Lower leg skin (tissue), 4 donors: ENCODE data around the gene PCDHGA10. TPM values are rescaled to one million over a fixed set of nuclear protein-coding genes. Genes with fewer than 3 reads are reported as not detected.

ENCODE experiments used
- DNase-seq, 2 donors: peaks; one replicate each; pipeline ENCODE4 v3.0.0-alpha.2; 2019; ENCODE audit warnings: low spot score in 2 of 2
- H3K4me3 ChIP-seq: fragments of 200-600 bp; sonication (generic); 2 replicates; pipeline ENCODE4 v1.5.1; 2017; ENCODE audit warnings: mild to moderate bottlenecking, low read depth; ENCODE audit not compliant: poor library complexity, severe bottlenecking
- POLR2A ChIP-seq, 2 donors: fragments of 450-650 bp; IDR thresholded peaks; one replicate each; pipeline ENCODE4 v1.6.1; 2016 to 2017; ENCODE audit warnings: antibody characterized with exemption in 2 of 2, mild to moderate bottlenecking in 1 of 2, moderate library complexity in 1 of 2
- WGBS, 2 donors: methylation state at CpG; one replicate each; pipeline ENCODE4 v1.1.5; 2018; 5-methylcytosine and 5-hydroxymethylcytosine counted together
- intact Hi-C: fragments of 100-400 bp; cut with DNase I; formaldehyde crosslinking; loops from one replicate; pipeline ENCODE4 v1.15.0; 2023; ENCODE audit warnings: low total_unique reads
- total RNA-seq, 4 donors: library from RNA; depleted of rRNA; stranded (reverse); fragments of >200 nt; gene quantifications; one replicate each; pipeline ENCODE4 v1.1.0, GENCODE V29; 2016
- TF ChIP-seq, protein P1 (sequence below), 3 donors: fragments of 450-650 bp; IDR thresholded peaks; one replicate each; pipeline ENCODE4 v1.5.1; 2016; ENCODE audit warnings: antibody characterized with exemption in 3 of 3, mild to moderate bottlenecking in 3 of 3, moderate library complexity in 2 of 3

Gene PCDHGA10
- total RNA-seq, 4 donors from 2014 or later, result 6.8 to 11.7 (median 8.3) TPM

DNA sequence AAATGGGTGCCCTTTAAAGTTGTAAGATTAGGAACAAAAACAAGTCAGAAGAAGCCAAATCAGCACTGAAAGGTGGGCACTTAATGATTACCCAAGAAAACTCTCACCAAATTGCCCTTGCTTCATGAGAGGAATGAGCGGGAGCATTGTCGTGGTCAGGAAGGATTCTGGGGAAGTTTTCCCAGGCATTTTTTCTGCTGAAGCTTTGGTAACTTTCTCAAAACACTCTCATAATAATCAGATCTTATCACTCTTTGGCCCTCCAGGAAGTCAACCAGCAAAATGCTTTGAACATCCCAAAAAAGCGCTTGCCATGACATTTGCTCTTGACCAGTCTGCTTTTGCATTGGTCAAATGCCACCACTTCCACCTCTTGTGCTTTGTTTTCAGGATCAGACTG lies 52.6 kb downstream of the PCDHGA10 start:
- WGBS, 2 donors, result 97% methylated on average over 3 of the region's 3 CpGs
- TF ChIP-seq, protein P1, sequence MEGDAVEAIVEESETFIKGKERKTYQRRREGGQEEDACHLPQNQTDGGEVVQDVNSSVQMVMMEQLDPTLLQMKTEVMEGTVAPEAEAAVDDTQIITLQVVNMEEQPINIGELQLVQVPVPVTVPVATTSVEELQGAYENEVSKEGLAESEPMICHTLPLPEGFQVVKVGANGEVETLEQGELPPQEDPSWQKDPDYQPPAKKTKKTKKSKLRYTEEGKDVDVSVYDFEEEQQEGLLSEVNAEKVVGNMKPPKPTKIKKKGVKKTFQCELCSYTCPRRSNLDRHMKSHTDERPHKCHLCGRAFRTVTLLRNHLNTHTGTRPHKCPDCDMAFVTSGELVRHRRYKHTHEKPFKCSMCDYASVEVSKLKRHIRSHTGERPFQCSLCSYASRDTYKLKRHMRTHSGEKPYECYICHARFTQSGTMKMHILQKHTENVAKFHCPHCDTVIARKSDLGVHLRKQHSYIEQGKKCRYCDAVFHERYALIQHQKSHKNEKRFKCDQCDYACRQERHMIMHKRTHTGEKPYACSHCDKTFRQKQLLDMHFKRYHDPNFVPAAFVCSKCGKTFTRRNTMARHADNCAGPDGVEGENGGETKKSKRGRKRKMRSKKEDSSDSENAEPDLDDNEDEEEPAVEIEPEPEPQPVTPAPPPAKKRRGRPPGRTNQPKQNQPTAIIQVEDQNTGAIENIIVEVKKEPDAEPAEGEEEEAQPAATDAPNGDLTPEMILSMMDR (IDR thresholded peaks at IDR 0.05), result no peak
- TF ChIP-seq POLR2A (IDR thresholded peaks at IDR 0.05), result no peak
- no peak overlapping the region for H3K4me3 ChIP-seq
- no peak for DNase-seq
- intact Hi-C loops, result no loop called here

Other genes starting within 250 kb of the PCDHGA10 start
- gene PCDHB7, start 240.3 kb upstream of the PCDHGA10 start, total RNA-seq, result 1 to 10 TPM in 1 of 4 donors, under 1 TPM in 3; 0.49 to 1.1 (median 0.58) TPM
- 1 to 10 TPM in 2 of 4 donors, under 1 TPM in 2; 0.10 to 1.2 (median 0.76) TPM for gene PCDHB8, start 235.2 kb upstream of the PCDHGA10 start, total RNA-seq
- 1 to 10 TPM in 3 of 4 donors, under 1 TPM in 1; 0.55 to 3.2 (median 1.9) TPM for gene PCDHB16, start 230.6 kb upstream of the PCDHGA10 start, total RNA-seq
- gene PCDHB9, start 225.8 kb upstream of the PCDHGA10 start, total RNA-seq, result 1 to 10 TPM in 2 of 4 donors, under 1 TPM in 2; 0.38 to 2.2 (median 1.2) TPM
- 1 to 10 TPM in 2 of 4 donors, under 1 TPM in 2; 0.19 to 1.5 (median 0.76) TPM for gene PCDHB10, start 220.6 kb upstream of the PCDHGA10 start, total RNA-seq
- gene PCDHB11, start 213.4 kb upstream of the PCDHGA10 start, total RNA-seq, result 1 to 10 TPM in 3 of 4 donors, under 1 TPM in 1; 0.63 to 1.7 (median 1.4) TPM
- 1 to 10 TPM in 2 of 4 donors, under 1 TPM in 1, not detected in 1; 0.49 to 3.2 (median 2.3) TPM for gene PCDHB12, start 204.3 kb upstream of the PCDHGA10 start, total RNA-seq
- gene PCDHB13, start 199.1 kb upstream of the PCDHGA10 start, total RNA-seq, result 1 to 10 TPM; 3.3 to 9.0 (median 5.0) TPM
- gene PCDHB14, start 189.6 kb upstream of the PCDHGA10 start, total RNA-seq, result 1 to 10 TPM; 5.4 to 7.5 (median 6.2) TPM
- gene PCDHB15, start 167.6 kb upstream of the PCDHGA10 start, total RNA-seq, result 1 to 10 TPM in 3 of 4 donors, under 1 TPM in 1; 0.46 to 2.0 (median 1.4) TPM
- 1 to 10 TPM in 1 of 4 donors, under 1 TPM in 2, not detected in 1; 0.66 to 5.0 (median 0.67) TPM for gene SLC25A2, start 108.9 kb upstream of the PCDHGA10 start, total RNA-seq
- gene TAF7, start 92.2 kb upstream of the PCDHGA10 start, total RNA-seq, result 10 to 100 TPM; 46.9 to 76.0 (median 64.9) TPM
- under 1 TPM in 3 of 4 donors, not detected in 1; 0.52 to 0.54 (median 0.53) TPM for gene PCDHGA1, start 82.5 kb upstream of the PCDHGA10 start, total RNA-seq
- gene PCDHGA2, start 74.2 kb upstream of the PCDHGA10 start, total RNA-seq, result 1 to 10 TPM; 1.4 to 5.3 (median 1.9) TPM
- gene PCDHGA3, start 69.2 kb upstream of the PCDHGA10 start, total RNA-seq, result 1 to 10 TPM; 1.0 to 3.5 (median 2.9) TPM
- 1 to 10 TPM in 3 of 4 donors, under 1 TPM in 1; 0.30 to 1.3 (median 1.1) TPM for gene PCDHGB1, start 62.9 kb upstream of the PCDHGA10 start, total RNA-seq
- gene PCDHGA4, start 58.0 kb upstream of the PCDHGA10 start, total RNA-seq, result 1 to 10 TPM in 3 of 4 donors, under 1 TPM in 1; 0.25 to 4.3 (median 2.4) TPM
- gene PCDHGB2, start 53.0 kb upstream of the PCDHGA10 start, total RNA-seq, result 1 to 10 TPM; 2.1 to 4.0 (median 2.6) TPM
- gene PCDHGA5, start 48.8 kb upstream of the PCDHGA10 start, total RNA-seq, result 1 to 10 TPM in 3 of 4 donors, under 1 TPM in 1; 0.51 to 3.4 (median 1.6) TPM
- 1 to 10 TPM; 3.0 to 7.9 (median 4.8) TPM for gene PCDHGB3, start 42.7 kb upstream of the PCDHGA10 start, total RNA-seq
- gene PCDHGA6, start 39.1 kb upstream of the PCDHGA10 start, total RNA-seq, result 1 to 10 TPM; 2.5 to 3.7 (median 3.6) TPM
- gene PCDHGA7, start 30.2 kb upstream of the PCDHGA10 start, total RNA-seq, result 1 to 10 TPM; 2.2 to 2.5 (median 2.5) TPM
- gene PCDHGB4, start 25.3 kb upstream of the PCDHGA10 start, total RNA-seq, result 1 to 10 TPM; 5.2 to 8.9 (median 8.4) TPM
- gene PCDHGA8, start 20.4 kb upstream of the PCDHGA10 start, total RNA-seq, result 1 to 10 TPM in 3 of 4 donors, under 1 TPM in 1; 0.97 to 2.2 (median 1.6) TPM
- 10 to 100 TPM; 12.3 to 17.6 (median 14.6) TPM for gene PCDHGB5, start 15.0 kb upstream of the PCDHGA10 start, total RNA-seq
- gene PCDHGA9, start 10.2 kb upstream of the PCDHGA10 start, total RNA-seq, result 1 to 10 TPM; 5.6 to 8.2 (median 6.3) TPM
- gene PCDHGB6, start 5.0 kb upstream of the PCDHGA10 start, total RNA-seq, result 1 to 10 TPM; 4.4 to 7.4 (median 6.6) TPM
- gene PCDHGB7, start 4.7 kb downstream of the PCDHGA10 start, total RNA-seq, result 10 to 100 TPM in 2 of 4 donors, 1 to 10 TPM in 2; 8.0 to 11.3 (median 10.1) TPM
- gene PCDHGA11, start 8.1 kb downstream of the PCDHGA10 start, total RNA-seq, result 1 to 10 TPM; 3.2 to 6.9 (median 3.7) TPM
- gene PCDHGA12, start 17.5 kb downstream of the PCDHGA10 start, total RNA-seq, result 1 to 10 TPM; 3.4 to 9.1 (median 6.3) TPM
- 10 to 100 TPM; 45.5 to 80.8 (median 49.7) TPM for gene PCDHGC3, start 63.0 kb downstream of the PCDHGA10 start, total RNA-seq
- gene PCDHGC4, start 72.0 kb downstream of the PCDHGA10 start, total RNA-seq, result 10 to 100 TPM in 1 of 4 donors, 1 to 10 TPM in 3; 1.2 to 34.5 (median 2.2) TPM
- gene PCDHGC5, start 76.1 kb downstream of the PCDHGA10 start, total RNA-seq, result 1 to 10 TPM; 1.1 to 1.7 (median 1.7) TPM
- 100 to 1,000 TPM in 1 of 4 donors, 10 to 100 TPM in 3; 64.9 to 101 (median 88.7) TPM for gene DIAPH1, start 206.0 kb downstream of the PCDHGA10 start, total RNA-seq
- gene HDAC3, start 223.9 kb downstream of the PCDHGA10 start, total RNA-seq, result 10 to 100 TPM; 49.4 to 66.4 (median 52.7) TPM
- gene RELL2, start 224.0 kb downstream of the PCDHGA10 start, total RNA-seq, result 10 to 100 TPM in 2 of 4 donors, 1 to 10 TPM in 2; 5.9 to 11.4 (median 9.0) TPM
- gene FCHSD1, start 238.4 kb downstream of the PCDHGA10 start, total RNA-seq, result 100 to 1,000 TPM in 2 of 4 donors, 10 to 100 TPM in 2; 72.1 to 136 (median 101) TPM